ENCODE results near the gene PINLYP. TPM values are rescaled to one million over a fixed set of nuclear protein-coding genes. Genes with fewer than 3 reads are reported as not detected.
"Not testable (repeated sequence)": the region's sequence is repeated elsewhere in the genome, so short reads cannot be mapped to it uniquely, and the experiment has no call there.

PINLYP gene
- total RNA-seq, 1 experiment from 2014 or later = 11.9 TPM

DNA sequence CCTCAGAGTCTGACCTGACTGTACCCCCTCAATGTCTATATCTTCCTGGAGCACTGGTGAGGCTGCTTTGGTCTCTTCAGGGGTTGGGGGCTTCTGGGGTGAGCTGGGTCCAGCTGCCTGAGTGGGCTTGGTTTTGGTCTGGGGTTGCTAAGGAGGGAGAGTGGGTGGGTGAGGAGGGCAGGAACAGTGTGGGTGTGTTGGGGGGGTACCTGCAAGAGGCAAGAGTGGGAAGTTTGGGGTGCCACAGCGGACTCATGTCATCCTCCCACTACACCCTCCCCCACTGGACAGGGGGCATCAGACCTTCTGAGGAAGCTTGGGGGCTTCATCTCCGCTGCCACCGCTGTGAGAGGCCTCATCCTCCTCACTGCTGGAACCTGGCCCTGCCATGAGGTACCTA, 29.0 kb upstream of the PINLYP start:
- Histone ChIP-seq H4K20me1 (ENCODE audit: control insufficient read depth, insufficient read depth, insufficient read length) (no peaks in the 10 kb centered on the region), H3K9me3 (ENCODE audit: control insufficient read depth, low read depth, low read length) (no peaks in the 10 kb centered on the region), H3K4me2 (ENCODE audit: insufficient read depth, insufficient read length, low read length) (no peak overlapping the region), H3K9ac (ENCODE audit: extremely low read depth, insufficient read length, low read length) (no peak overlapping the region), H2BK15ac (ENCODE audit: low read depth, low read length) (0 out of 2 replicates have a peak overlapping the region, but pooled peaks have one; percentile 17), H3K23ac (ENCODE audit: insufficient read length, low read depth, low read length) (no peak overlapping the region), H2AK5ac (ENCODE audit: insufficient read length, low read length) (no peak overlapping the region), H3K23me2 (ENCODE audit: insufficient read length, low read depth, low read length, poor library complexity, severe bottlenecking) (no peaks in the 10 kb centered on the region), H3K18ac (ENCODE audit: insufficient read length, low read depth, low read length) (no peak overlapping the region), H2BK5ac (ENCODE audit: insufficient read length, low read length) (no peak overlapping the region), H3K56ac (ENCODE audit: insufficient read length, low read depth, low read length) (no peak overlapping the region), H3K14ac (ENCODE audit: insufficient read depth, low read length) (no peak overlapping the region), H3K79me2 (ENCODE audit: insufficient read depth, low read length) (no peaks in the 10 kb centered on the region), H3K4me1 (ENCODE audit: insufficient read depth, low read length) (no peaks in the 10 kb centered on the region), H4K5ac (ENCODE audit: insufficient read length, low read depth, low read length) (no peak overlapping the region), H3K79me1 (ENCODE audit: insufficient read depth, low read depth, low read length, poor library complexity, severe bottlenecking) (no peaks in the 10 kb centered on the region), H2BK120ac (ENCODE audit: low read depth, low read length, poor library complexity, severe bottlenecking) (no peak overlapping the region), H3K27ac (ENCODE audit: insufficient read length, low read depth, low read length) (no peak overlapping the region), H2BK20ac (ENCODE audit: low read depth, low read length, poor library complexity, severe bottlenecking) (no peak overlapping the region), H2AFZ (ENCODE audit: low read length) (no peak overlapping the region), H3K4ac (ENCODE audit: low read depth, low read length) (no peak overlapping the region), H2BK12ac (ENCODE audit: insufficient read length, low read depth, low read length) (no peak overlapping the region), H4K8ac (replicated peaks; ENCODE audit: insufficient read length, low read depth, low read length) (no peak overlapping the region), H4K91ac (ENCODE audit: insufficient read length, low read depth, low read length) (no peak overlapping the region), H3K27me3 (ENCODE audit: insufficient read depth, low read length) (no peaks in the 10 kb centered on the region), H3T11ph (ENCODE audit: low read length) (no peak overlapping the region)
- Mint-ChIP-seq H3K27ac (no peak overlapping the region), H3K4me1 (no peaks in the 10 kb centered on the region), H3K9me3 (no peaks in the 10 kb centered on the region), H3K27me3 (ENCODE audit: low read depth) (no peaks in the 10 kb centered on the region), H3K36me3 (ENCODE audit: insufficient read depth in 1 of 3, low read depth in 3 of 3) (peaks cover 28 to 79% (median 64%) of the 10 kb centered on the region in 3 experiments), H3K4me3 (no peak overlapping the region)
- TF ChIP-seq CTCF (conservative IDR thresholded peaks at IDR 0.05) = no peak
- no peak for DNase-seq
- no CpG with 5 or more reads among the region's 3 CpGs for WGBS (ENCODE audit: extremely low coverage, insufficient read length, low lambda C conversion rate)

- not testable (repeated sequence) for H2BK20ac ChIP-seq (ENCODE audit: low read depth, low read length, poor library complexity, severe bottlenecking); H3K27ac ChIP-seq (ENCODE audit: insufficient read length, low read depth, low read length); H3K4me2 ChIP-seq (ENCODE audit: insufficient read depth, insufficient read length, low read length); H3K4me3 Mint-ChIP-seq; H3K79me2 ChIP-seq (ENCODE audit: insufficient read depth, low read length); H3K56ac ChIP-seq (ENCODE audit: insufficient read length, low read depth, low read length); H3K4me1 Mint-ChIP-seq; H3K4me1 ChIP-seq (ENCODE audit: insufficient read depth, low read length); H2AK5ac ChIP-seq (ENCODE audit: insufficient read length, low read length); DNase-seq; H3K9me3 Mint-ChIP-seq; H3K4ac ChIP-seq (ENCODE audit: low read depth, low read length); H3T11ph ChIP-seq (ENCODE audit: low read length); H2BK15ac ChIP-seq (ENCODE audit: low read depth, low read length); H4K8ac ChIP-seq (replicated peaks; ENCODE audit: insufficient read length, low read depth, low read length); H4K20me1 ChIP-seq (ENCODE audit: control insufficient read depth, insufficient read depth, insufficient read length); H3K27ac Mint-ChIP-seq; H3K79me1 ChIP-seq (ENCODE audit: insufficient read depth, low read depth, low read length, poor library complexity, severe bottlenecking); H3K18ac ChIP-seq (ENCODE audit: insufficient read length, low read depth, low read length); H3K23me2 ChIP-seq (ENCODE audit: insufficient read length, low read depth, low read length, poor library complexity, severe bottlenecking); H2BK5ac ChIP-seq (ENCODE audit: insufficient read length, low read length); H2AFZ ChIP-seq (ENCODE audit: low read length); H3K9me3 ChIP-seq (ENCODE audit: control insufficient read depth, low read depth, low read length); H3K9ac ChIP-seq (ENCODE audit: extremely low read depth, insufficient read length, low read length); H3K14ac ChIP-seq (ENCODE audit: insufficient read depth, low read length); H2BK120ac ChIP-seq (ENCODE audit: low read depth, low read length, poor library complexity, severe bottlenecking); H2BK12ac ChIP-seq (ENCODE audit: insufficient read length, low read depth, low read length); H4K5ac ChIP-seq (ENCODE audit: insufficient read length, low read depth, low read length); H3K27me3 ChIP-seq (ENCODE audit: insufficient read depth, low read length); H4K91ac ChIP-seq (ENCODE audit: insufficient read length, low read depth, low read length); H3K23ac ChIP-seq (ENCODE audit: insufficient read length, low read depth, low read length); H3K27me3 Mint-ChIP-seq (ENCODE audit: low read depth)
- H3K36me3 Mint-ChIP-seq (ENCODE audit: insufficient read depth in 1 of 3, low read depth in 3 of 3) = peaks cover 24 to 73% (median 59%) of the 10 kb centered on the region in 3 experiments
- no CpG with 5 or more reads among the region's 24 CpGs for WGBS (ENCODE audit: extremely low coverage, insufficient read length, low lambda C conversion rate)
These were observed 27.7 kb upstream of the PINLYP start for GRCh38 chr19:43547926-43548325.

Measured in H9 (cell line).